ENCODE results near the gene CTNND2. TPM values are rescaled to one million over a fixed set of nuclear protein-coding genes. Genes with fewer than 3 reads are reported as not detected.

Gene CTNND2
- total RNA-seq, 1 donor from 2014 or later: 2.5 TPM

DNA sequence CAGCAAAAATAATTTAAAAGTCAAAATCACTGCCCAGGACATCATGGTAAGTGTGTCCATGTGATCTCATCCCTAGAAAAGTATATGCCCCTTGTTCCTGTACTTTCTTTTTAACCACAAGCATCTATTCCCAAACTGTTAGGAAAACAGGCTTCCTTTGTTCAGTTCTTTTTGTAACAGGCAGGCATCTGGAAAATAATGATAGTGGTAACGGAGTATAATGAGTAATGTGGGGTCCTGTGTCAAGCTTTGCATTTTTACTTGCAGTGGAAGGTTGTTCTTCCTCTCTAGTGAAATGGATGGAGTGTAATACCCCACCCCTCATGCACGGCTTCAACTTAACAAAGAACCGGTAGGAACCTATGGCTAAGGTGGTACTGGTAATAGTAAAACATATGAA, 532.1 kb downstream of the CTNND2 start:
- no peak for DNase-seq (ENCODE audit: extremely low spot score, unreplicated experiment)
- Mint-ChIP-seq H3K9me3 (ENCODE audit: unreplicated experiment) (no peaks in the 10 kb centered on the region), H3K27ac (ENCODE audit: unreplicated experiment) (no peak overlapping the region), H3K4me3 (ENCODE audit: unreplicated experiment) (no peak overlapping the region), H3K27me3 (ENCODE audit: unreplicated experiment) (peaks cover 2% of the 10 kb centered on the region), H3K36me3 (ENCODE audit: unreplicated experiment) (no peaks in the 10 kb centered on the region), H3K4me1 (ENCODE audit: unreplicated experiment) (no peaks in the 10 kb centered on the region)
- TF ChIP-seq, protein P1, sequence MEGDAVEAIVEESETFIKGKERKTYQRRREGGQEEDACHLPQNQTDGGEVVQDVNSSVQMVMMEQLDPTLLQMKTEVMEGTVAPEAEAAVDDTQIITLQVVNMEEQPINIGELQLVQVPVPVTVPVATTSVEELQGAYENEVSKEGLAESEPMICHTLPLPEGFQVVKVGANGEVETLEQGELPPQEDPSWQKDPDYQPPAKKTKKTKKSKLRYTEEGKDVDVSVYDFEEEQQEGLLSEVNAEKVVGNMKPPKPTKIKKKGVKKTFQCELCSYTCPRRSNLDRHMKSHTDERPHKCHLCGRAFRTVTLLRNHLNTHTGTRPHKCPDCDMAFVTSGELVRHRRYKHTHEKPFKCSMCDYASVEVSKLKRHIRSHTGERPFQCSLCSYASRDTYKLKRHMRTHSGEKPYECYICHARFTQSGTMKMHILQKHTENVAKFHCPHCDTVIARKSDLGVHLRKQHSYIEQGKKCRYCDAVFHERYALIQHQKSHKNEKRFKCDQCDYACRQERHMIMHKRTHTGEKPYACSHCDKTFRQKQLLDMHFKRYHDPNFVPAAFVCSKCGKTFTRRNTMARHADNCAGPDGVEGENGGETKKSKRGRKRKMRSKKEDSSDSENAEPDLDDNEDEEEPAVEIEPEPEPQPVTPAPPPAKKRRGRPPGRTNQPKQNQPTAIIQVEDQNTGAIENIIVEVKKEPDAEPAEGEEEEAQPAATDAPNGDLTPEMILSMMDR (IDR thresholded peaks at IDR 0.05): no peak

DNA sequence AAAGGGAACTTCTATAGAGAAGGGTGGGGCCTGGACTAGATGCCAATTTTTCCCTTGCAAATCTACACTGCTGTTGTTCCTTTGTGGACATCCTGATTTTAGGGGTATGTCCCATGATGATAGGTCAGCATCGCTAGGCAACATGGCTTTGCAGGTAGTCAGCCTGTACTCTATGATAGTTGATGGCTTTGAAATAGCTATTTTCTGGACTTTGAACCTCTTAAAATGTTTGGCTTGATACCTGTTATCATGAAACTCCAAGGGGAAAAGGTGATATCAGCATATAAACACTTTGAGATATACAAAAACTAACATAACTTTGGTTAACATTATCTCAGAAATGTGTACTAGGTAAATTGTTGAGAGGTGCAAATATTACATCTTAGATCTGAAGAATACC, 533.2 kb downstream of the CTNND2 start:
- Mint-ChIP-seq H3K4me3 (ENCODE audit: unreplicated experiment) (no peak overlapping the region), H3K36me3 (ENCODE audit: unreplicated experiment) (no peaks in the 10 kb centered on the region), H3K27ac (ENCODE audit: unreplicated experiment) (no peak overlapping the region), H3K9me3 (ENCODE audit: unreplicated experiment) (no peaks in the 10 kb centered on the region), H3K4me1 (ENCODE audit: unreplicated experiment) (no peaks in the 10 kb centered on the region), H3K27me3 (ENCODE audit: unreplicated experiment) (peaks cover 2% of the 10 kb centered on the region)
- DNase-seq (ENCODE audit: extremely low spot score, unreplicated experiment): no peak
- TF ChIP-seq, protein P1 (IDR thresholded peaks at IDR 0.05): no peak

DNA sequence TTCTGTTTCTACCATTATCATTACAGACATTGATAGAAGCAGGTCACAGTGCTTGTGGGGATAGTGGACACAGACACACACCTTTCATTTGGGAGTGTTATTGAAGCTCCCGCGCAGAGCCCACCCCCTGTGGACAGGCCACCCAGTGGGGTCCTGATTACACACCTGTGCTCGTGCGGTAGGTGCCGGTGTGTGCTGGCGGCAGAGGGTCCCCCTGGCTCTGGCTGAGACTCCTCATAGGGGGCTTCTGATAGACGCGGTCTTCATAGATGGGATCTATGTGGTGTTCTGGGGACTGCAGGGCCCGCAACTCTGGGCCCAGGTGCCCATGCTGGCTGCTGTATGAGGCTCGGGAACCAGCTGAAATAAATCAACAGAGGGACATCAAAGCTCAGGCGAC, 539.7 kb downstream of the CTNND2 start:
- Mint-ChIP-seq H3K4me1 (ENCODE audit: unreplicated experiment) (no peaks in the 10 kb centered on the region), H3K9me3 (ENCODE audit: unreplicated experiment) (no peaks in the 10 kb centered on the region), H3K4me3 (ENCODE audit: unreplicated experiment) (no peak overlapping the region), H3K36me3 (ENCODE audit: unreplicated experiment) (no peaks in the 10 kb centered on the region), H3K27me3 (ENCODE audit: unreplicated experiment) (peaks cover 2% of the 10 kb centered on the region), H3K27ac (ENCODE audit: unreplicated experiment) (no peak overlapping the region)
- TF ChIP-seq, protein P1 (IDR thresholded peaks at IDR 0.05): no peak
- no peak for DNase-seq (ENCODE audit: extremely low spot score, unreplicated experiment)

DNA sequence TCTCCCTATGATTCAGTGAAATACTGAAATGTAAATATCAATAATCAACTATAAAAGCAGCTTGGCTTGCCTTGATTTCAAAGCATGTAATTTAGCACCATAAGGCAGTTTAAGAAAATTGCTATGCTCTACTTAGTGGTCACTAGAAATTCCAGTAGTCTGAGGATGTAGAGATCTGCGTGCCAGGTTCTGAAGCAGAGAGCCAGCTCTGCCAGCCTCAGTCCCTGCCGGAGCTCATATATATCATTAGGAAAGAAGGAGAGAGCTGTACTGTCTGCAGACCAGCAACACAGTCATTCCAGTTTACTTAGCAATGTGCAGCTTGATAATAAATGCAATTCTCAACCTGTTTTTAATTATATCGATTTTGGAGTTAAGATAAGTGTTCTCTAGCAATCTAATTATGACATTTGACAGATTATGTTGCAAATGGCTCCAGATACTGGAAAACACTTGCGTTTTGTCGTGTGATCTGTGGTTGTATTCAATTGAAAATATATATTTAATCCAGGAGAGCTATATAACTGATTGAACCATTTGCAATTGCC, 540.5 kb downstream of the CTNND2 start:
- H3K36me3 Mint-ChIP-seq (ENCODE audit: unreplicated experiment): no peaks in the 10 kb centered on the region
- H3K27ac Mint-ChIP-seq (ENCODE audit: unreplicated experiment): no peak overlapping the region
- TF ChIP-seq, protein P1 (IDR thresholded peaks at IDR 0.05): no peak
- no peaks in the 10 kb centered on the region for H3K4me1 Mint-ChIP-seq (ENCODE audit: unreplicated experiment)
- no peak overlapping the region for H3K4me3 Mint-ChIP-seq (ENCODE audit: unreplicated experiment)
- no peaks in the 10 kb centered on the region for H3K27me3 Mint-ChIP-seq (ENCODE audit: unreplicated experiment)
- DNase-seq (ENCODE audit: extremely low spot score, unreplicated experiment): no peak
- H3K9me3 Mint-ChIP-seq (ENCODE audit: unreplicated experiment): no peaks in the 10 kb centered on the region

DNA sequence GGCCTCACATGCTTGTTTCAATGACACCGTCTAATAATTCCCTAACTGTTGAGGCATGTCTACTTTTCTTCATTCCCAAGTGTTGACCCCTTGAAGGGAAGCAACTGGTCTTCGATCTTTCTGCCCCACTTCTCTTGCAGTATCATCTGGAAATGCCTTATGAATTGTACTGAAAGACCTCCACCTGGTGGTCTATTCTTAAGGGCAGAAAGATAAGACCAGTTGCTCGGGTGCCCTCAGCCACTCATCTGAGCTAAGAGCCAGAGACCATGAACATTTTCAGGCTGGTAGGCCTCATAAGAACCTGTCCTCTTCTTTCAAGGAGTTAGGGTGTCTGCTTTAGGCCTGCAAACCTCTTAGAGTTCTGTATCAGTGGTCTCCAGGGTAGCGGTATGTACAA, 542.5 kb downstream of the CTNND2 start:
- DNase-seq (ENCODE audit: extremely low spot score, unreplicated experiment): no peak
- H3K27me3 Mint-ChIP-seq (ENCODE audit: unreplicated experiment): no peaks in the 10 kb centered on the region
- no peak overlapping the region for H3K4me3 Mint-ChIP-seq (ENCODE audit: unreplicated experiment)
- no peaks in the 10 kb centered on the region for H3K9me3 Mint-ChIP-seq (ENCODE audit: unreplicated experiment)
- no peaks in the 10 kb centered on the region for H3K36me3 Mint-ChIP-seq (ENCODE audit: unreplicated experiment)
- TF ChIP-seq, protein P1 (IDR thresholded peaks at IDR 0.05): no peak
- no peak overlapping the region for H3K27ac Mint-ChIP-seq (ENCODE audit: unreplicated experiment)
- no peaks in the 10 kb centered on the region for H3K4me1 Mint-ChIP-seq (ENCODE audit: unreplicated experiment)
